Kidney epithelial cell (primary cell): ENCODE results near the gene HOXD4. TPM values are rescaled to one million over a fixed set of nuclear protein-coding genes. Genes with fewer than 3 reads are reported as not detected.
A peak's percentile ranks its signal among the peaks of the same experiment; 100 is the strongest.

Experiments used
- DNase-seq: peaks from one replicate; pipeline ENCODE4 v3.0.0-alpha.2; 2010; ENCODE audit warnings: low read depth
- H3K27me3 ChIP-seq: 2 replicates; pipeline ENCODE4 v1.6.0; 2011; ENCODE audit warnings: low read length; ENCODE audit not compliant: control insufficient read depth, insufficient read depth
- H3K36me3 ChIP-seq: 2 replicates; pipeline ENCODE4 v1.5.1; 2011; ENCODE audit warnings: low read length; ENCODE audit not compliant: control insufficient read depth, insufficient read depth
- H3K4me3 ChIP-seq: 2 replicates; pipeline ENCODE4 v1.5.1; 2011; ENCODE audit warnings: low read depth, mild to moderate bottlenecking, control low read depth, low read length
- total RNA-seq: library from RNA; depleted of rRNA; stranded (reverse); fragments of >200 nt; gene quantifications from 2 replicates; pipeline ENCODE4 v1.2.3, GENCODE V29; 2015
- TF ChIP-seq, protein P1 (sequence below): IDR thresholded peaks from 2 replicates; pipeline ENCODE4 v1.5.1; 2011; ENCODE audit warnings: mild to moderate bottlenecking, moderate library complexity, low read length, control low read depth, inconsistent platforms; ENCODE audit not compliant: insufficient read depth, poor library complexity, severe bottlenecking

The HOXD4 gene
- total RNA-seq, 1 donor from 2014 or later, result 5.4 TPM

DNA sequence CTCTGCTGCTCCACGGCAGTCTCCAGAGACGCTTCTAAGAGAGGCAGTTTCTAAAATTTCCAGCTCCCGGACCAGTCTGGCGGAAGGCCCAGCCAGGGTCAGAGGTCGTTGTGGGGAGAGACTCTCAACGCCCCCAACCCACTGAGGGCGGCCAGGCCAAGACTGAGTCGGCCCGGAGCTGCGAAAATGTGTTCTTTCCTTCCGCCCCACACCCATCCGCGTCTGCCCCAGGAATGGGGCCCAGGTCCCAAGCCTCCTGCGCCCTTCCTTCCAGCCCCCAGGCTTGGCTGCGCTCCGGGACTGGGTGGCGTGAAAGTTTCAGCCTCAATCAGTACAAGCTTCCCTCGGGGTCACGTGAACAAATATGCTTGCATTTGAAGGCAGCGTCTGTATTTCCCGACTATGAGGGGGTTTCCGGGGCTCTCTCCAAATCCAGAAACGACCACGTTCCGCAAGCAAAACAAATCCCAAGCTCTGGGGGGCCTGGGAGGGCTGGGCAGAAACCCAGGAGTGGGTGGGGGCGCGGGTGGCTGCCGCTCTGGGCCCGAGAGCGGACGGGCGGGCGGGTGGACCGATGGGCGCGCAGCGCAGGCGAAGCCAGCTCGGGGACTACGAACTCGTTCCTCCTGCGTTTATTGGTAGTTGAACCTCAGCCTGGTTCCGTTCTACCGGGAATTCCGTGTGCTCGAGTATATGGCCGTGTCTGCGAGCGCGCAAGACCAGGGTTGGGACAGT, 9.1 kb downstream of the HOXD4 start:
- Histone ChIP-seq H3K36me3 (no peaks in the 10 kb centered on the region), H3K4me3 (peak overlapping the region; percentile 43), H3K27me3 (no peaks in the 10 kb centered on the region)
- no peak for DNase-seq
- TF ChIP-seq, protein P1, sequence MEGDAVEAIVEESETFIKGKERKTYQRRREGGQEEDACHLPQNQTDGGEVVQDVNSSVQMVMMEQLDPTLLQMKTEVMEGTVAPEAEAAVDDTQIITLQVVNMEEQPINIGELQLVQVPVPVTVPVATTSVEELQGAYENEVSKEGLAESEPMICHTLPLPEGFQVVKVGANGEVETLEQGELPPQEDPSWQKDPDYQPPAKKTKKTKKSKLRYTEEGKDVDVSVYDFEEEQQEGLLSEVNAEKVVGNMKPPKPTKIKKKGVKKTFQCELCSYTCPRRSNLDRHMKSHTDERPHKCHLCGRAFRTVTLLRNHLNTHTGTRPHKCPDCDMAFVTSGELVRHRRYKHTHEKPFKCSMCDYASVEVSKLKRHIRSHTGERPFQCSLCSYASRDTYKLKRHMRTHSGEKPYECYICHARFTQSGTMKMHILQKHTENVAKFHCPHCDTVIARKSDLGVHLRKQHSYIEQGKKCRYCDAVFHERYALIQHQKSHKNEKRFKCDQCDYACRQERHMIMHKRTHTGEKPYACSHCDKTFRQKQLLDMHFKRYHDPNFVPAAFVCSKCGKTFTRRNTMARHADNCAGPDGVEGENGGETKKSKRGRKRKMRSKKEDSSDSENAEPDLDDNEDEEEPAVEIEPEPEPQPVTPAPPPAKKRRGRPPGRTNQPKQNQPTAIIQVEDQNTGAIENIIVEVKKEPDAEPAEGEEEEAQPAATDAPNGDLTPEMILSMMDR, result no peak

DNA sequence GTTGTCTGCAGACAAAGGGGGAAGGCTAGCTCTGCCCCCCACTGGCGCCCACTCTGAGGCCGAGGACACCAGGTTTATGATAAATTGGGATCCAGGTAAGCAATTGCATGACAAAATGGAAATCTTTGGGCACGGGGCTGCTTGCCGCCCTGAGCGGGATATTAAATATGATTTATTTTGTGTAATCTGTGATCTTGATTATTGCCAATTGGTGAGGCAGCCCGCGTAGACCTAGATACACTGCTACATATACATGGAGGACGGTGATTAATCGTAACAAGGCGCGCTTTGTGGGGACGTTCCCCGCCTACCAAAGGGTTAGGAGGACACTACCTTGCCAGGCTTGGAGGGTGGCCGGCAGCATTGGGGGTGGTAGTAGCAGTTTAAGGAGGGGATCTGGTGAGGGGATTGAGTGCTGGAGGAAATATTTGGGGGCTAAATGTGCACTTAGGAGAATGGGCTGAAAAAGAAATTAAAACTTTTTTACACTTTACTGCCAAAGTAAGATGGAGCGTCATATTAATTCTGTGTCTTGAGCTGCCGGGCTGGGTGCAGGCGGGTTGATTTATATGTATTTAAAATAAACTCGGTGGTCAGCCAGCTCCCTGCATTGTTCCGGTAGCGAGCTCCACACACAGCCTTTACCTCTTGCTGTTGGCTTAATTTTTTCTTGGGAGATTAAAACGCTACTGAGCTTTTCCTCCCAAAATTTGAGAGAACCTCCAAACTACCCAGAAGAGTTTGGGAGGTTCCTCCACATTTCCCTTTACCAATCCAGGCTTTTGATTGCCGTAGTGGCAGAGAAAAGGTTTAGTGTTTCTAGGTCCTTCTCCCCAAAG, 9.9 kb downstream of the HOXD4 start:
- TF ChIP-seq, protein P1, result no peak
- no peaks in the 10 kb centered on the region for H3K36me3 ChIP-seq
- DNase-seq, result no peak
- no peaks in the 10 kb centered on the region for H3K27me3 ChIP-seq
- peak overlapping the region; percentile 43 for H3K4me3 ChIP-seq

DNA sequence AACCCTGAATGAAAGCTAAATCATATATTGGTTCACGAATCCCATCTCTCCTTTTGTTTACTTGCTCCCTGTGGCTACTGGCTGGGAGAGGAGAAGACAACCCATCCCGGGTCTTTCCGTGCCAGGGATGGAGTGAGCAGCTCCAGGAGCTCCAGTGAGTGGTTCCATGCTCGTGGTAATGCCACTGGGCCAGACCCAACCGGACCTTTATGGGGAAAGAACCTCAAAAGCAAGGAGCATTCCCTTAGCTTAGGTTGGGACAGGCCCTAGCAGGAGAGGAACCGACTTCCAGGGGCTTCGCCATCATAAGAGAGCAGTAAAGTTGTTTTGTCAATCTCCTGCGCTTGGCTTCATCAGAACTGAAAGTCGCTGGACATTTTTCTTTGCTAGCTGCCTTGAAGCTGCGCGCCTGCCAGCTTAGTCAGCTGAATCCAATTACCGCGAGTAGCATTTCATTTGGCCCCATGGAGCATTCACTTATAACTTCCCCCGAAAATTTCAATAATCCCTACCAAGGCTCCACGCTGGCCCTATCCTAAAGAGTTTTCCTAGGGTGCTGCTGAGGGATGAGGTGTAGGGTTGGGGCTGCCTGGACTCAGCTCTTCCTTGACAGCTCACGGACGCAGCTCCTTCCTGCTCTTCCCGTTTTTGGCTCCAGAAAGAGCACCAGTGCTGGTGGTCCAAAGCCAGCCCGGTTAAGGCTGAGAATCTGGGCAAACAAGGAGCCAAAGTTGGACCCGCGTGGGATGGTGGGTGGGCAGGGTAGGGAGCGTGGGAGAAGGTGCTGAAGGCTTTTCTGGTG, 10.7 kb downstream of the HOXD4 start:
- Histone ChIP-seq H3K27me3 (no peaks in the 10 kb centered on the region), H3K4me3 (peak overlapping the region; percentile 43), H3K36me3 (no peaks in the 10 kb centered on the region)
- DNase-seq, result no peak
- TF ChIP-seq, protein P1, result no peak

DNA sequence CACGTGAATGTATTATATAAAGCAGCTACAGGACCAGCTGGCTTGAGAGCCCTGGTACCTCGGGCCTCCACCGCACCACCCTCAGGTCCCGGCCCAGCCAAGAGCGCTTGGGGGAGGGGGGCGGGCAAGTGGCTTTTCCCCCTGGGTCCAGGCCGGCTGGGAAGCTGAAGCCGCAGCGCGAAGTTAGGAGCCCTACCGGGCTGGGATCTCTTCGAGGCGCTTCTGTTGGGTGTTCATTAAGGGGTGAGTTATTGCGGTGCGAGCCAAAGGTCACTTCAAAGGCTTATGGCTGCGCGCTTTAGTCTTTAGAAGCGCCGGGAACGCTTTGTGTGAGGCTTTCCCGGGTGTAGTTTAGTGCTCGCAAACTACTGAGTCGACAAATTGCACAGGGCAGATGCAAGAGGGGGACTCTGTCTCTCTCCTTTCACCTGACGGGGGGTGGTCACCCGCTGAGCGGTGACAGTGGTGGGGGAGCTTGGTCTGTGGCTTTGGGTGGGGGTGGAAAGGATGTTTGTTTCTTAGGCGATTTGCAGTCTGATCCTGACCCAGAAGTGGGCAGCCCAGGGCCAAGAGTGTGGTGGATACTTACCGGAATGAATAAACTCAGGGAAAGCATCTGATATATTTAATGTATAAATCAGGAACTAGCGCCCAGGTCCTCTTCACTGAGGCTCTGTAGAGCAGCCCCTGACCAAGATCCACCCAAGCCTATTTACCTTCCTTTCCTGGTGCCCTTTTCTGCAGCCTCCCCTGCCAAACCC, 11.7 kb downstream of the HOXD4 start:
- TF ChIP-seq, protein P1, result no peak
- Histone ChIP-seq H3K4me3 (peak overlapping the region; percentile 43), H3K36me3 (no peaks in the 10 kb centered on the region), H3K27me3 (no peaks in the 10 kb centered on the region)
- no peak for DNase-seq

DNA sequence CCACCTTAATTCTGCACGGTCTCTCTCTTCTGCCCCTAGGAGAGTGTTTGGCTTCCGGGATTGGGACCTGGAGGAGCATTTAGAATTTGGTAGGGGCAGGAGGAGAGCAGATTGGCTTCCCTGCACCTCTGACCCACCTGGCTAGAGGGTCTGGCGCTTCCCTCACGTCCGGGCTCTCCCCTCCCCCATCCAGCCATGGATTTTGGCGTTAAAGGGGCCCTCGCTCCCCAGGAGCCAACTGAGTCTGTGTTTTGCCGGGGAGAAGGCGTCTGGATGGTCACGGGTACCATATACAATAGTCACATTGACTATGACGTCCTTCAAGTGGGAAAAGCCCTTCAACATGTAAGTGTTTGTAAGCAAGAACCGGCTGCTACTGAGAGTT, 12.3 kb downstream of the HOXD4 start:
- Histone ChIP-seq H3K36me3 (no peaks in the 10 kb centered on the region), H3K27me3 (no peaks in the 10 kb centered on the region), H3K4me3 (no peak overlapping the region)
- TF ChIP-seq, protein P1, result no peak
- DNase-seq, result no peak
